NCI-H1092 (cell line): ENCODE data around the gene SETD2.

ENCODE experiments used
- DNase-seq: peaks from one replicate; lab custom pipeline; 2025; lab: John Stamatoyannopoulos, UW

Gene SETD2

GRCh38 chr3:46998121-46998851 lies 165.6 kb downstream of the SETD2 start:
- no peak for DNase-seq

DNA sequence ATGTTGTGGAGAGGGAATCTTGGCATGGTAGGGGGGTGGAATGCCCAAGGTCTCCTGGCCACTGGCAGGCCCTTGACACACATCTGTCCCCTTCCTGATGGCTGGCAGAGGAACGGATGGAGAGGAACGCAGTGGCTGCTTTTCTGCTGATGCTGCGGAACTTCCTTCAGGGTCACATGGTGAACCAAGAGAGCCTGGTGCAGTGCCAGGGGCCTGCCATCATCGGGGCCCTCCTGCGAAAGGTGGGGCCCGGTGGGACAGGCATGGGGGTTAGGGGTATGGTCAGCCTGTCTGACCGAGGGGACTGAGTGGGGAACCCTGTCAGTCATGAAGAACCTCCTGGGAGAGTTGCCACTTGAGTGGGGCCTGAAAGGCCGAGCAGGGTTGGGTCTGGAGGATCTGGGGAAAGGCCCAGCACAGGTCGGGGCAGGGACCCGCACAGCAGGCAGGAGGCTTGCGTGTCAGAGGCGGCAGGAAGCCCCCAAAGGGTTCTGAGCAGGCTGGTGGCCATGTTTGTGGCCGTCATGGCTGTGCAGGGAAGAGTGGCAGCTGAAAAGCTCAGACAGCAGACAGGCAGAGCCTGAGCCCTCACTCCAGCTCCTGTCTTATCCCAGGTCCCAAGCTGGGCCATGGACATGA lies 166.3 kb downstream of the SETD2 start:
- no peak for DNase-seq

DNA sequence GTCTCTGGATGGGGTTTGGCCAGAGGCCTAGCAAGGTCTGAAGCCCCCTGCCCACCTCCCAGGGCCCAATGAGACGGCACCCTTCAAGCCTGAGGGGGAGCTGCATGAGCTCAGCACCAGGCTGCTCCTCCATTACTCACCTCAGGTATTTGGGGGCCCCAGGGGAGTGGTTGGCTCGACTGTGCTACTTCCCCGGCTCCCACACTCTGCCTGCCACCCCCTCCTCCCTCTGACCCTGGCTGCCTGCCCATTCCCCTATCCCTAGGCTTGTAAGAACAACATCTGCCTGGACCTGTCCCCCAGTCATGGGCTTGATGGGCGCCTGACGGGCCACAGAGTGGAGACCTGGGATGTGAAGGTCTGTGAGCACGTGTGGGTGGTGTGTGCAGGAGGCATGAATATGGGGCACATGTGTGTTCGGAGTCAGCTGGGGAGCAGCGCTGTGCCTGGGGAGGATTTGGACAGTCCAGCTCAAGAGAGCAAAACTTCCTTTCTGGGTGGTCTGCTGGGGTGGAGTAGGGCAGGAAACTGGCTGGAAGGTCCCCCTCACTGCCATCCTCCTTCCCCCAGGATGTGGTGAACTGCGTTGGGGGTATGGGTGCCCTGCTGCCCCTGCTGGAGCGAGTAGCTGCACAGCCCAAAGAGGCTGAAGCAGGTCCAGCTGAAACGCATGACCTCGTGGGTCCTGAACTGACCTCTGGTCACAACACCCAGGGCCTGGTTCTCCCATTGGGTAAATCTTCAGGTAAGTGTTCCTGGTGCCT lies 167.0 kb downstream of the SETD2 start:
- no peak for DNase-seq

DNA sequence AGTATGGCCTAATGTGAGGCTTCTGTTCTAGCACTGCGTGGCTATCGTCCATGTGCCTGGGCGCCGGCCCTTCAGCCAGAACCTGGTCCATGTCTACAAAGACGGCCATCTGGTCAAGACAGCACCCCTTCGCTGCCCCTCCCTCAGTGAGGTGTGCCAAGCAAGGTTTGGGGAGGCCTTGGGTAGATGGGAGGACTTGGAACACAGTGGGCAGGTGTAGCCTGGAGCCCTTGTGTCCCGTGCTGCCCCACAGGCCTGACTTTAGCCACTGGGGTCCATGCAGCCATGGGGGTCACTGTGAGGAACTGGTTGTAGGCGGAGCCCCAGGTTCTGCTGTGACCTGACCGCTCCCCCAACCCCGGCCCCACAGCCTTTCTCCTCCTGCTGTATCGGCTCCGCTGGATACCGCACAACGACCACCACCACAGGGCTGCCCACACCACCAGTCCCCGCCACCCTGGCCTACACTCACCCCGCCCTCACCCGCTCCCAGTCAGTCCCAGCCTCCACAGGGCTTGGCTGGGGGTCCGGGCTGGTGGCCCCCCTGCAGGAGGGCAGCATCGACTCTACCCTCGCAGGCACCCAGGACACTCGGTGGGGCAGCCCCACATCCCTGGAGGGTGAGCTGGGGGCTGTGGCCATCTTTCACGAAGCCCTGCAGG lies 167.9 kb downstream of the SETD2 start:
- DNase-seq = no peak

GRCh38 chr3:46994801-46995731 lies 168.8 kb downstream of the SETD2 start:
- no peak for DNase-seq

DNA sequence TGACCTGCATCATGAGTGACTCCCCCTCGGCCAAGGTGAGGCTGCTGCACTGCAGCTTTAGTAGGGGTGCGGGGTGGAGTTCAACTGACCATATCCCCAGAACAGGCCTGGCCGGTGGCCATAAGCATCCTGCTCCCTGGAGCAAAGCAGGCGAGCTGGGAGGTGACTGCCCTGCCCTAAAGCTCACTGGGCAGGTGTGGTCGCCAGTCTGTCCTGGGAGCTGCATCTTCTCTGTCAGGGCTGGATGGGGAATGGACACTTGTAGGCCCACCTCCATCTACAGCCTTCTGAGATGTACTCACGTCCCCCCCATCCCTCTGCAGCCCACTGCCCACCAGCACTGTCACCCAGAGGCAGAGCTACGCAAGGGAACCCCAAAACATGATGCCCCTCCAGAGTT lies 169.9 kb downstream of the SETD2 start:
- DNase-seq = no peak

- DNase-seq = no peak
Observed at GRCh38 chr3:46993292-46993691, 170.6 kb downstream of the SETD2 start.

- DNase-seq = no peak
Observed at GRCh38 chr3:46992231-46992630, 171.7 kb downstream of the SETD2 start.

DNA sequence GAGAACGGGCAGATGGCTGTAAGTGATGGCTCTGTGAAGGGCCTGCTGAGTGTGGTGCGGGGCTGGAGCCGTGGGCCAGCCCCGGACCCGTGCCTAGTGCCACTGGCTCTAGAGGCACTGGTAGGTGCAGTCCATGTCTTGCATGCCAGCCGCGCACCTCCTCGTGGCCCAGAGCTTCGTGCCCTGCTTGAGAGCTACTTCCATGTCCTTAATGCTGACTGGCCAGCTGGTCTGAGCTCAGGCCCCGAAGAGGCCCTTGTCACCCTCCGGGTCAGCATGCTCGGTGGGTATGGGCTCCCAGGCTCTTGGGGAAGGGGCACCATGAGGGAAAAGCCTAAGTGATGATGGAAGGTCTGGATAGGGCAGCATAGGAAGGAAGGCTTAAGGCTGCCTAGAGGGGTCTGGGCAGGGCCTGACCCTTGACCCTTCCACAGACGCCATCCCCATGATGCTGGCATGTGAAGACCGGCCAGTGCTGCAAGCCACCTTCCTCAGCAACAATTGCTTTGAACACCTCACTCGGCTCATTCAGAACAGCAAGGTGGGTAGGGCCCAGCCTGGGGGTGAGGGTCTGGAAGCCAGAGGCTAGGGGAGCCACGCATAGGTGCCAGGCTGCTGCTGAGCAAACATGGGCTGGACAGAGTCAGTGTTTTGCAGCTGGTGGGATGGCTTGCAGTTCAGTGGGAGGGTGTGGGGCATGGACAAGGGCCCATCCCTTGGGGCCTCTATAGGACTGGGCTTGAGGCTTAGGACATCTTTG lies 172.3 kb downstream of the SETD2 start:
- no peak for DNase-seq

DNA sequence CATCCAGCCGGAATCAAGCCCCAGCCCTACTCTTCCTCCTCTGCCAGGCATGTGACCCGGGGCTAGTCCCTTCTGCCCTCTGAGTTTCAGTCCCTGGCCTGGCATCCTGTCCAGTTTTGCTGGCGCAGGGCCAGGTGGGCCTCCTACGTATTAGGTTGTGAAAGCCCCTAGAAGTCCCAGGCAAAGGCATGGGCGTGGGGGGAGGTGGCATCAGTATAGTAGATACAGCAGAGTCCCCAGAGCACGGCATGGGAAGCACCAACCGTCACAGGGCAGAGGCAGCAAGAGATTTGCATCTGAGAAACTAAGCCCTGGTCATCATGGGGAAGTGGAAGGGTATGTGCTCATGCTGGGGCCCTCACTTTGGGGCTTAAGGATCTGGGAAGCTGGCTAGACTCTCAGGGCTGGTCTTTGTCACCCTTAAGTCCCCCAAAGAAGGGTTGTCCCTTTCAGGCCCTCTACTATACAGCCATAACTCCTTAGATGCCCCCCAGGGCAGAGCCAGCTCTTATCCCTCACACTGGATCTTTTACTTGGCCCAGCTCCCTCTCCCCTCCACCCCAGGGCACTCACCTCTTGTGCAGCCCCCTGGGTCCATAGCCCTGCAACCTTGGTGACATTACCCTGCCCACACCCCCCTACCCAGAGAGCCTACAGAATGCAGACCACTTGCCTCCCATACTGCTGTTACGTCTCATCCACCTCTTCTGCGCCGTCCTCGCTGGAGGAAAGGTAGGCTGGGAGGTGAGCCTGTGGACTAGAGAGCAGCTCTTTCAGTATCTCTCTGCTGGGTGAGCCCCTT lies 173.1 kb downstream of the SETD2 start:
- DNase-seq = no peak

DNA sequence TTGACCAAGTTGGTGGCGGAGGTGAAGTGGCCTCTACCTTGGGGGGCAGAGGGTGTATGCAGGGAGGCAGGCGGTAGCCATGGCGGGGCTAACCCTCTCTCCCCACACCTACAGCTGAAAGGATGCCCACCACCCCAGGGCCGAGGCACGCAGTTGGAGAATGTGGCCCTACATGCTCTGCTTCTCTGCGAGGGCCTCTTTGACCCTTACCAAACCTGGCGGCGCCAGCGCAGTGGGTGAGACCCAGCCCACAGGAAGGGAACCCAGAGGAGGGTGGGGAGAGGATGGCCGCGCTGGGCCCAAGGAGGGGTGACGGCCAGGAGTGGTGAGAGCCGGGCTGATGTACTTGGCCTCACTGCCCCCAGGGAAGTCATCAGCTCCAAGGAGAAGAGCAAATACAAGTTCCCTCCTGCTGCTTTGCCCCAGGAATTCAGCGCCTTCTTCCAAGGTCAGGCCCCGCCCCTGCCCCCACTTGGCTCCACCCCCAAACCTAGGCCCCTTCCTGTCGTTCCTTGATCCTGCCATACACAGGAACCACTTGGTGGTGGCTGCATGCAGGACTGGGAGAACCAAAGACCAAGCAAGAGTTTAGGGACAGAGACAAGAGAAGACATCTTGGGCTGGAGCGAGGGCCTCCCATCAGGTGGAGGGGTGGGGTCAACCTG lies 174.6 kb downstream of the SETD2 start:
- DNase-seq = no peak

DNA sequence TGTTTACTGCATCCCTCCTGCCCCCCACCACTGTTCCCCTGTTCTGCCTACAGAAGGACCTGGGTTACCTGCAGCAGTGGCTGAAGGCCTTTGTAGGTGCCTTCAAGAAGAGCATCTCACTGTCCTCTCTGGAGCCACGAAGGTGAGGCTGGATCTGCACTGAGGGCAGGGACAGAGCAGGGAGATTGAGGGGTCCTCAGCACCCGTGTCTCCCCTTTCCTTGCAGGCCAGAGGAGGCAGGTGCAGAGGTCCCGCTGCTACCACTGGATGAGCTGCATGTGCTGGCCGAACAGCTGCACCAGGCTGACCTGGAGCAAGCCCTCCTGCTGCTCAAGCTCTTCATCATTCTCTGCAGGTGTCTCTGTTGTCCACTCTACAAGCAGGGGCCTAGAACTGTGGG lies 175.3 kb downstream of the SETD2 start:
- DNase-seq = no peak

DNA sequence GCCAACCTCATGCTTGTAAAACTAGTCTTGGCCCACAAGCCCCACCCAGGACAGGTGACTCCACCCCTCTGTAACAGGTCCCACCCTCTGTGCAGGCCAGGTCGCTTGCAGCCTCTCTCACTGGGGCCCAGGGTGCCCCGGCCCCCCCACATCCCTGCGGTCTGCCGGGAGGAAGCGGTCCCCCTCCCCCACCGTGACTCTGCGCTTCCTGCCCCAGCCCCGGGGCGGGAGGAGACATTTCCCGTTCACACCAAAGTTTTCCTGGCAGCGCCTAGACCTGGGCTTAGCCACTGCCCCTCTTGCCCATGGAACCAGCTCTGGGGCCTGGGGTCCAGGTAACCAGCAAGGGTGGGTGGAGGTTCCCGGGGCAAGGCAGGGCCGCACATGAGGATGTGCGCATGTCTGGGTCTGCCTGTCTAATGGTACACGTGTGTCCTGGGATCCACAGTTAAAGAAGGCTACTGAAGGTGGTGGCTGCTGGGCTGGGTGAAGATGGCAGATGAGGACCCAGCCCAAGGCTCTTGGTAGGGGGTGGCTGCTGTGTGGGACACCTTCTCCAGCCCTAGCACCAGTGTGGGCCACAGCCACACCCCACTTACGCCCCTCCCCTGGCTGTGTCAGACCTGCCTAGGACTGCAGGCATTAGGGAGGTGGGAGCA lies 176.0 kb downstream of the SETD2 start:
- DNase-seq = no peak

DNA sequence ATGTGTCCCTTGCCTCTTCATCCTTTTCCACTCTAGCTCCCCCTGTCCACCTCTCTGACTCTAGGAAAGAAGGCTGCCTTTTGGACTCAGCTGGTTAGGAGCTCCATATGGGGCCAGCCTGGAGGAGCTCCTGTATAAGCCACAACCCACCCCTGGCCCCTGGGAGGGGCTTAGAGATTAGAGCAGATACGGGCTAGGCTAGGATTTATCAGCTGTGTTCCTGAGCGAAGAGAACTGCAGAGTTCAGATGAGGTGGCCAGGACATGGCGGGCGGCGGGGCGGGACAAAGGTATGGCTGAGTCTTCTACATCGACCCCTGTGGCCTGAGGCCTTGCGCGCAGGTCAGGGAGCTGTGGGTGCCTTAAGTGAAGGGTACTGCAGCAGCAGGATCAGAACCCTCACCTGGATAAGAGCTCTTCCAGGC lies 176.6 kb downstream of the SETD2 start:
- DNase-seq = no peak

DNA sequence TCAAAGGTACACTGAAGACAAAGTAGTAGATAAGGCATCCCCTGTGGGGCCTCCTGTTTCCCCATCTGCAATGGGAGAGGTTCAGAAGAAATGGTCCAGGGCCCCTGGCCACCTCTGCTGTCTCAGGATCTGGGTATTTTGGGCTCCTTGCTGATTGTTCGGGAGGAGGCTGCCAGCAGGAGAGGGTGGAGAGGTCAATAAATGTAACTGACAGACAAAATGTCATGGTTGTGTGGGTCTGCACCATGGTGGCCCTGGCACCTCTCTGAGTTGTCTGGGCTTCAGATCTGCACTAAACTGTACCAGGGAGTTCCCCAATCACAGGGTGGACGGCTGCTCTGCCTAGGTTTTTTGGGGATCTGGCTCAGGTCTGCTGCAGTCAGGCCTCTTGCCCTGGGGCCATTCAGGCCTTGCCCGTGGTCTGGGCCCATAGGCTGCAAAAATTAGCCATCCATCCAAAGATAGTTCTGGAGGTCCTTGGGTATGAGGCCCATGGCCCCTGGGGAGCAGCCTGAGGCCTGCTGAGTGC lies 177.1 kb downstream of the SETD2 start:
- no peak for DNase-seq

GRCh38 chr3:46986055-46986730 lies 177.7 kb downstream of the SETD2 start:
- DNase-seq = no peak

- DNase-seq = no peak
Observed at GRCh38 chr3:46985588-46985987, 178.3 kb downstream of the SETD2 start.
